Esophagus (tissue), 2 donors: Measurements from ENCODE around the gene INPP4A. TPM values are rescaled to one million over a fixed set of nuclear protein-coding genes. Genes with fewer than 3 reads are reported as not detected.

Experiments
- H3K27ac ChIP-seq, 2 donors: one replicate each; pipeline ENCODE4 v1.5.1; 2013; ENCODE audit warnings: low read depth in 2 of 2, mild to moderate bottlenecking in 2 of 2, inconsistent platforms in 1 of 2, low read length in 1 of 2, moderate library complexity in 1 of 2
- H3K27me3 ChIP-seq, 2 donors: one replicate each; pipeline ENCODE4 v1.6.1; 2013; ENCODE audit warnings: low read length in 2 of 2, control low read depth in 1 of 2, mild to moderate bottlenecking in 1 of 2; ENCODE audit not compliant: insufficient read depth in 2 of 2, control insufficient read depth in 1 of 2
- H3K36me3 ChIP-seq, 2 donors: one replicate each; pipeline ENCODE4 v1.6.1; 2013; ENCODE audit warnings: low read length in 1 of 2; ENCODE audit not compliant: control insufficient read depth in 2 of 2, insufficient read depth in 2 of 2
- H3K4me1 ChIP-seq, 2 donors: one replicate each; pipeline ENCODE4 v1.6.1; 2013; ENCODE audit warnings: low read length in 1 of 2; ENCODE audit not compliant: control insufficient read depth in 2 of 2, insufficient read depth in 2 of 2
- H3K4me3 ChIP-seq, 2 donors: one replicate each; pipeline ENCODE4 v1.5.1; 2013; ENCODE audit warnings: low read length in 2 of 2, mild to moderate bottlenecking in 2 of 2, low read depth in 1 of 2, moderate library complexity in 1 of 2
- H3K9me3 ChIP-seq, 2 donors: one replicate each; pipeline ENCODE4 v1.6.1; 2013; ENCODE audit warnings: mild to moderate bottlenecking in 2 of 2, low read depth in 1 of 2, low read length in 1 of 2, moderate library complexity in 1 of 2; ENCODE audit not compliant: control insufficient read depth in 2 of 2, insufficient read depth in 1 of 2
- WGBS, 2 donors: extraction: QIAGEN DNeasy Blood & Tissue Kit; methylation state at CpG; one replicate each; pipeline ENCODE4 v1.1.7; 2013; 5-methylcytosine and 5-hydroxymethylcytosine counted together
- polyA plus RNA-seq, 2 donors: library from polyadenylated mRNA; stranded (reverse); fragments of 200-250 nt; gene quantifications; one replicate each; pipeline ENCODE4 v1.2.3, GENCODE V29; 2013
- donor health status: healthy with polysubstance abuse.
- donor health status: Bipolar disorder and iron deficiency.

Gene INPP4A
- polyA plus RNA-seq, 2 donors: 3.4 to 3.8 TPM

DNA sequence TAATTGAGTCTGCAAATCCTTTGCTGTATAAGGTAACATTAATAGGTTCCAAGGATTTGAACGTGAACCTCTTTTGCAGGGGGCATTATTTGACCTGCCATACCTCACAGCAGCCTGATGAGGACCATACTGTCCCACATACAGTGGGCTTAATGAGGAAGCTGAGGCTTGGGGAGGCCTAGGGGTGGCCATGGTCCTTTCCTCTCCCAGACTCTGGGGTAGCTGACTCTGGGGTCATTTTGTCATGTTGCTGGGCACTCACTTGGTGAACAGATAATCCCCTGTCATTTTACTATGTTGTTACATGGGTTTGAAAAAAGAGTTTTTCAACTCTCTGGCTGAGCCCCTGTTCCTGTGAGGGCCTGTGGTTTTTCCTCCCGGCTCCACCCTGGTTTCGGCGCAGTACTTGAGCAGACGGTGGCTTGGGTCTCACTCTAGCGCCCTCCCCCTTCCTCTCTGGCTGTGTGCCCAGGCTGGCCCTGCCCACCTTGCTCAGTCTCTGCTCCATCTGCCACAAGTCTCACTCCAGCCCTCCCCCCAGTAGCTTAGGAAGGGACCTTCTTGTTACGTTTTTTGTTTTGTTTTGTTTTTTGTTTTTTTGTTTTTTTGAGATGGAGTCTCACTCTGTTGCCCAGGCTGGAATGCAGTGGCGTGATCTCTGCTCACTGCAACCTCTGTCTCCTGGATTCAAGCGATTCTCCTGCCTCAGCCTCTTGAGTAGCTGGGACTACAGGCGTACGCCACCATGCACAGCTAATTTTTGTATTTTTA lies 21.0 kb downstream of the INPP4A start:
- Histone ChIP-seq H3K4me3 (no peak overlapping the region), H3K4me1 (peaks cover 2 to 16% of the 10 kb centered on the region in 2 donors), H3K27me3 (no peaks in the 10 kb centered on the region), H3K9me3 (no peaks in the 10 kb centered on the region), H3K27ac (peak overlapping the region; percentile 62 to 68), H3K36me3 (peaks cover 0 to 2% of the 10 kb centered on the region in 2 donors)
- 57 to 58% methylated on average over 11 of the region's 11 CpGs for WGBS, 2 donors

DNA sequence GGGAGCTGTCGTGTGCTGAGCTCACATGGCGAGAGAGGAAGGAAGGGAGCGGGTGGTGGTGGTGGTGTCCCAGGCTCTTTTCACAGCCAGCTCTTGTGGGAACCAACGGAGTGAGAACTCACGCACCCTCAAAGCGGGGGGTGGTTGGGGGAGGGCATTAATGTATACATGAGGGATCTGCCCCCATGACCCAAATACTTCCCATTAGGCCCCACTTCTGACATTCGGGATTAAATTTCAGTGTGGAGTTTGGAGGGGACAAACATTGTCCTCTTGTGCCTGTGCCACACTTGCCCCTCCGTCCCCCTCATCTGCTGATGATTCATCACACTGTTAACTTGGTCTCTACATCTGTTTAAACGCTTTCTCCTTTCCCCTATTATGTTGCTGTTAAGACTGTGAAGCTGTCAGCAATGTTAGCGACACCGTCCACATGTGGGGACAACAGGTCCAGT lies 22.5 kb downstream of the INPP4A start:
- Histone ChIP-seq H3K27me3 (no peaks in the 10 kb centered on the region), H3K4me3 (no peak overlapping the region), H3K27ac (no peak overlapping the region), H3K36me3 (peaks cover 0 to 2% of the 10 kb centered on the region in 2 donors), H3K4me1 (peaks cover 5 to 12% of the 10 kb centered on the region in 2 donors), H3K9me3 (no peaks in the 10 kb centered on the region)
- 85 to 86% methylated on average over 11 of the region's 11 CpGs for WGBS, 2 donors

DNA sequence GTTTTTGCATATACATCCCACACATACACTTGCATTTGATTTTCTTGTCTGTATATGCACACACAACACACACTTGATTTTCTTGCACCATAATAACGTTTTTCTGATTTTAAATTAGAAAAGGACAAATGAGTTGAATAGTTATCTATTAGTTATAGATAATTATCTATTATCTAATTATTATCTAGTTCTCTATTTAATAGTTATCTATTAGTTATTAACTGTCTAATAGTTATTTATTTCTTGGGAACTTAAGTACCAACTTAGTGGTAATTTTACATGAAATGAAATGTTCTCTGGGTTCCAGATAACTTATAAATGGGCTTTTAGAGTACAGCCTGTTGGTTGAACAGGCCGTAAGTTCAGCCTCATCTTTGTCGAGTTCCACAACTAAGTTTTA lies 23.0 kb downstream of the INPP4A start:
- no peak overlapping the region for H3K4me3 ChIP-seq

DNA sequence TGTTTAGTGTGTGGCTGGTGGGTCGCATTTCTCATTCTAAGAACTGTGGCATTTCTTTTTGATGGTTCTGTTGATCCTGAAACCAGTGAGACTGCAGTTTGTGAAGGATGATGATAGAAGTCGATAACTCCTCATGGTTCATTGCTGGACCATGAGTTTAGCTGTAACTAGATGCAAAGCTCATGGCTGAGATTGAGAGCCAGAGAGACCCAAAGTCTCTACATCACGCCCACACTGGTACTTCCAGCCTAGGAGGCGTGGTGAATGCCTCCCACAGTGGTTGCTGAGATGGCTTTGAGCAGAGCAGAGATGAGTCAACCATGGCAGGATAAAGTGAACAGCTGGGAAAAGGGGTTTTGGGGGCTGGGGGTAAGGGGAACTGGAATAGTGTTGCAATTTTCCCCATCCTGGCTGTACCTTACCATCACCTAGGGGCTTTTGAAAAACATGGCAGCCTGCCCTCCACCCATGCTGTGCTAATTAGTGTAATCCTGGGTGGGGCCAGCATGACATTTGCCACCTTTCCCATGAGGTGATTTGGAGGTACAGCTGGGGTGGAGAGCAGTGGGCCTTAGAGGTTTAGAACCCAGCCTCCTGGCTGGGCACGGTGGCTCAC lies 24.1 kb downstream of the INPP4A start:
- WGBS, 2 donors: 79 to 82% methylated on average over 5 of the region's 5 CpGs
- H3K4me1 ChIP-seq: peaks cover 7 to 12% of the 10 kb centered on the region in 2 donors

More for the DNA sequence above, 23.0 kb downstream of the INPP4A start:
- H3K9me3 ChIP-seq: no peaks in the 10 kb centered on the region
- peaks cover 0 to 2% of the 10 kb centered on the region in 2 donors for H3K36me3 ChIP-seq
- H3K27ac ChIP-seq: no peak overlapping the region
- H3K4me1 ChIP-seq: peaks cover 7 to 15% of the 10 kb centered on the region in 2 donors
- WGBS, 2 donors: 90 to 92% methylated on average over 3 of the region's 3 CpGs
- H3K27me3 ChIP-seq: no peaks in the 10 kb centered on the region

DNA sequence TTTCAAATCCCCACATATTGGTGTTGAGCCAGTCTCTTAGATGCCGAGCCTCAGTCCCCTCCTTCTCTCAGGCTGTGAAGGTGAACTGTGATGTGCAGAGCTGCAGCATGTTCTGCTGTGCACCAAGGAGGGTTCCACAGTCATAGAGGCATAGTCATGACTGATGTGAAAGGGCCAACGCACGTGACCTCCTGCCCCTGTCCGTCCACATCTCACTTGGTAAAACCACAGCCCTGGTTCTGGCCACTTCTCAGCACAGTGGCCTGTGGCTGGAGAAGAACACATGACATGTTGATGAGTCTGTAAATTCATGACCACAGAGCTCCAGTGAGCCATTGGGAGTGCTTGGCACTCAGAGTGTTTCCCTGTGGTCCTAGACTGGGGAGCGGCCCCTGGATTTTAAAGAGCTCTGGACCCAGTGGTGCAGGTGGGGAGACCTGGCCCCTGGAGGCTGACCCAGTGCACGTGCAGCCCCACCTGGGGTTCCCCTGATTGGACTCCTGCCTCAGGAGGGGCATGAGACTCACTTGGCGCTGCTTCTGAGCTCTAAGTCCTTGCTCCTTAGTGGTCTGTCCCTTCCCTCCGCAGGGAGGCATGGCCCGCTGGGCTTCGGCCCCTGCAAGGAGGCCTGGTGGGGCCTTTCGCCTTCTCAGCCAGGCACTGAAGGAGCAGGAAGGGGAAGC lies 25.3 kb downstream of the INPP4A start:
- no peak overlapping the region for H3K4me3 ChIP-seq
- no peak overlapping the region for H3K27ac ChIP-seq
- H3K9me3 ChIP-seq: no peaks in the 10 kb centered on the region
- peaks cover 7 to 9% of the 10 kb centered on the region in 2 donors for H3K4me1 ChIP-seq
- peaks cover 0 to 2% of the 10 kb centered on the region in 2 donors for H3K36me3 ChIP-seq
- WGBS, 2 donors: 95 to 96% methylated on average over 11 of the region's 11 CpGs
- no peaks in the 10 kb centered on the region for H3K27me3 ChIP-seq

More for the DNA sequence above, 24.1 kb downstream of the INPP4A start:
- Histone ChIP-seq H3K27me3 (no peaks in the 10 kb centered on the region), H3K36me3 (peaks cover 0 to 2% of the 10 kb centered on the region in 2 donors), H3K27ac (no peak overlapping the region), H3K9me3 (no peaks in the 10 kb centered on the region), H3K4me3 (no peak overlapping the region)

DNA sequence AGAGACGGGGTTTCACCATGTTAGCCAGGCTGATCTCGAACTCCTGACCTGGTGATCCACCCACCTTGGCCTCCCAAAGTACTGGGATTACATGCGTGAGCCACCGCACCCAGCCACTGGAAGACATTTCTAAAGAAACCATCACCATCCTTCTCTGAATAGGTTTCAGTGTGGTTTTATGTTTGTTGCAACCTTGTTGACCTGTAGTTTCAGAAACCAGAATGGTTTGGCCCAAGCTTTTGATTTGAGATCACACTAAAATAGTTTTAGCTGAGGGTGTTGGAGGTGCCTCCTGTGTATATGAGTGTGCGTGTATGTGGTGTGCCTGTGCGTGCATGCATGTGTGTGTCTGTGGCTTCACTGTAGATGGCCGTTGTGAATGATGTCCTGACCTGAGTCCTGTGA lies 26.2 kb downstream of the INPP4A start:
- Histone ChIP-seq H3K27me3 (no peaks in the 10 kb centered on the region), H3K9me3 (no peaks in the 10 kb centered on the region), H3K36me3 (peaks cover 0 to 2% of the 10 kb centered on the region in 2 donors), H3K4me3 (no peak overlapping the region), H3K27ac (no peak overlapping the region), H3K4me1 (peaks cover 5 to 9% of the 10 kb centered on the region in 2 donors)
- WGBS, 2 donors: 84 to 89% methylated on average over 7 of the region's 7 CpGs

DNA sequence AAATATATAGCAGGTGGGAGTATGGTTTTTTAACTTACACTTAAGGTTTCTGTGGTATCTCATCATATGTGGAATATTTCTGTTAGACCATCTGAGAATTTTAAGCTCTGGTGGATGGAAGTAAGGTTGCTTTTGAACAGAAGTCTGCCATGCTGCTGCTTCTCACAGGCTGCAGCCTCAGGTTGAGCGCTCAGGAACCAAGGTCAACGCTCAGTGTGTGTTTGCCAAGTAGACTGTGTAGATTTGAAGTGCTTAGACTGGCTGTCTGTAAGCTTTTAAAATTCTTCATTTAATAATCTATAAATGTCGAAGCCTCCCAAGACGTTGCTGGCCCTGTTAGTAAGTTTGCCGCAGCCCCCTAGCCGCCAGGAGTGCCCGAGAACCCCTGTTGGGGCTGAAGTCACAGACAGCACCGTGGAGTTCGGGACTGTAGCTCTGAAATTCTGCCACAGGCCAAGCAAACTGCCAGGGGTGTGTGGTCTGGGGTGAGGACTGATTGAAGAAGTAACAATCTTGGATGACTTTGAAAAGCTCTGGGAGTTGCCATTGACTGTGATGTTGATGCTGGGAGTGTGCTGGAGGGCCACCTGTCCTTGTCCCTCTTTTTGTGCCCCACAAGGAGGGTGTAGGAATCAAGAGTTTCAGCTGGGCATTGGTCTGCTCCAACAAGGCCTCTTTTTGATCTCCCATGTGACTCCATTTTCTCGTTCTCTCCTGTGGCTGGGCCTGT lies 26.9 kb downstream of the INPP4A start:
- no peak overlapping the region for H3K27ac ChIP-seq
- no peak overlapping the region for H3K4me3 ChIP-seq
- peaks cover 0 to 2% of the 10 kb centered on the region in 2 donors for H3K36me3 ChIP-seq
- WGBS, 2 donors: 73 to 91% methylated on average over 10 of the region's 10 CpGs
- H3K27me3 ChIP-seq: no peaks in the 10 kb centered on the region
- no peaks in the 10 kb centered on the region for H3K9me3 ChIP-seq
- H3K4me1 ChIP-seq: peaks cover 5 to 13% of the 10 kb centered on the region in 2 donors

DNA sequence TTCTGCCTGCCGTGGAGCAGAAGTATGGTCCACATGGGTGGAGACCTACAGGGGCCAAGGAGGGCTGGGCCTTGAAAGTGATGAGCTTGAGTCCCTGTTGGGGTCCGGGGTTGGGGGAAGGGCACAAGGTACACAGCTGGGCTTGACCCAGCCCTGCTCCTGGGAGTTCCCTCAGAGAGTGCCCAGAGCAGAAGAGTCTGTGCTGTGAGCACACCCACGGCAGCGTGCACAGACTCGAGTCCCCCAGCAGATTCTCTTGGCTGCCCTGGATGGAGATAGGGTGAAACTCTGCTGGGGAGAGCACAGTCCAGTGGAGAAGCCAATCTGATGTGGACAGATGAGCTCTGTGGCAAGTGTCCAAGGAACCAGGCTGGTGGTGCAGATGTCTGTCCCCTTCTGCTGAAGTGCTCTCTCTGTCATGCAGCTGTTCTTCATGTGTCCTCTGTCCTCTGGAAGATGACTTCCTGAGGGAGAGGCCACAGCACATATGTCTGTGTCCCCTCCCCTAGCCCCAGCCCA lies 27.5 kb downstream of the INPP4A start:
- WGBS, 2 donors: 70 to 73% methylated on average over 5 of the region's 5 CpGs
- H3K27me3 ChIP-seq: no peaks in the 10 kb centered on the region
- no peaks in the 10 kb centered on the region for H3K9me3 ChIP-seq
- no peak overlapping the region for H3K27ac ChIP-seq
- no peak overlapping the region for H3K4me3 ChIP-seq
- peaks cover 0 to 2% of the 10 kb centered on the region in 2 donors for H3K36me3 ChIP-seq
- H3K4me1 ChIP-seq: peaks cover 5 to 13% of the 10 kb centered on the region in 2 donors
